PC-9 (cell line): Measurements from ENCODE around the gene CDYL2.

Experiments
- CTCF ChIP-seq: fragments of 200-600 bp; sonication (generic); conservative IDR thresholded peaks from 2 replicates; pipeline ENCODE4 v1.6.1; 2017; ENCODE audit warnings: mixed run types, antibody characterized with exemption, mild to moderate bottlenecking, moderate library complexity
- EZH2 ChIP-seq: fragments of 200-600 bp; sonication (generic); IDR thresholded peaks from 2 replicates; pipeline ENCODE4 v1.8.0; 2017; ENCODE audit warnings: antibody characterized with exemption, low read depth

- TF ChIP-seq CTCF = no peak
- TF ChIP-seq EZH2 = no peak
Measured at GRCh38 chr16:80804526-80805383, at the start of gene CDYL2.
